GM12872 (cell line): ENCODE measurements around the gene NDUFB4.

ENCODE experiments used
- CTCF ChIP-seq: IDR thresholded peaks from 3 replicates; pipeline ENCODE4 v1.5.1; 2011; ENCODE audit warnings: low read depth, mild to moderate bottlenecking, low read length, moderate library complexity; ENCODE audit not compliant: insufficient read depth

NDUFB4 gene

GRCh38 chr3:120634539-120634938 lies 38.4 kb downstream of the NDUFB4 start:
- TF ChIP-seq CTCF, result no peak

- TF ChIP-seq CTCF, result no peak
Observed at GRCh38 chr3:120636795-120637401, 40.8 kb downstream of the NDUFB4 start.

- no peak for TF ChIP-seq CTCF
Observed at GRCh38 chr3:120637851-120638559, 41.9 kb downstream of the NDUFB4 start.

GRCh38 chr3:120640231-120640630 lies 44.1 kb downstream of the NDUFB4 start:
- no peak for TF ChIP-seq CTCF

- TF ChIP-seq CTCF, result no peak
Observed at GRCh38 chr3:120641696-120642246, 45.6 kb downstream of the NDUFB4 start.

- 0 out of 3 replicates have a peak, but pooled peaks have one; percentile 5 for TF ChIP-seq CTCF
Observed at GRCh38 chr3:120642368-120642948, 46.3 kb downstream of the NDUFB4 start.

GRCh38 chr3:120645083-120645845 lies 49.1 kb downstream of the NDUFB4 start:
- no peak for TF ChIP-seq CTCF
